Caco-2 (cell line): Measurements from ENCODE around the gene MPPE1. TPM values are rescaled to one million over a fixed set of nuclear protein-coding genes. Genes with fewer than 3 reads are reported as not detected.
"Not testable (repeated sequence)": the region's sequence is repeated elsewhere in the genome, so short reads cannot be mapped to it uniquely, and the experiment has no call there.

Source experiments
- BruUV-seq: library from RNA; stranded (reverse); fragments of 400-500 nt; replicated peaks from 2 replicates; lab custom pipeline; 2021; lab: Mats Ljungman, UMichigan
- CTCF ChIA-PET: fragments of 300-600 bp; sonication (Branson Sonifier 250); formaldehyde crosslinking; loops from one replicate; lab custom pipeline; 2022; ENCODE audit warnings: antibody characterized with exemption; lab: Charles Lee
- POLR2A ChIA-PET: fragments of 300-600 bp; sonication (Branson Sonifier 250); formaldehyde crosslinking; loops from one replicate; lab custom pipeline; 2022; ENCODE audit warnings: antibody characterized with exemption; lab: Charles Lee
- DNase-seq, 2 experiments: peaks; one replicate each; pipeline versions ENCODE4 v3.0.0 to v3.0.0-alpha.2; 2020 to 2022
- H3K27me3 ChIP-seq: replicated peaks from 2 replicates; pipeline ENCODE4 v1.6.0; 2011; ENCODE audit warnings: low read length; ENCODE audit not compliant: control insufficient read depth, insufficient read depth
- H3K36me3 ChIP-seq: 2 replicates; pipeline ENCODE4 v1.5.1; 2011; ENCODE audit warnings: low read length; ENCODE audit not compliant: control insufficient read depth, insufficient read depth
- H3K4me1 ChIP-seq: fragments of 250-450 bp; sonication (Bioruptor Pico); 2 replicates; pipeline ENCODE4 v1.5.1; 2020; ENCODE audit warnings: mild to moderate bottlenecking
- H3K4me3 ChIP-seq: 2 replicates; pipeline ENCODE4 v1.5.1; 2011; ENCODE audit warnings: low read depth, mild to moderate bottlenecking, control low read depth, low read length
- H3K9me3 ChIP-seq: fragments of 250-450 bp; sonication (Bioruptor Pico); 2 replicates; pipeline ENCODE4 v1.5.1; 2020; ENCODE audit warnings: mild to moderate bottlenecking, moderate library complexity
- H3K27ac Mint-ChIP-seq: one replicate; pipeline ENCODE4 v1.8.0; 2022; ENCODE audit warnings: mixed read lengths; ENCODE audit not compliant: unreplicated experiment
- H3K27me3 Mint-ChIP-seq: one replicate; pipeline ENCODE4 v1.8.0; 2022; ENCODE audit warnings: mixed read lengths; ENCODE audit not compliant: insufficient read depth, unreplicated experiment
- H3K36me3 Mint-ChIP-seq: one replicate; pipeline ENCODE4 v1.8.0; 2022; ENCODE audit warnings: mild to moderate bottlenecking, mixed read lengths; ENCODE audit not compliant: insufficient read depth, unreplicated experiment
- H3K4me1 Mint-ChIP-seq: one replicate; pipeline ENCODE4 v1.8.0; 2022; ENCODE audit warnings: low read depth, mixed read lengths; ENCODE audit not compliant: unreplicated experiment
- H3K4me3 Mint-ChIP-seq: one replicate; pipeline ENCODE4 v1.8.0; 2022; ENCODE audit warnings: mild to moderate bottlenecking, moderate library complexity, mixed read lengths; ENCODE audit not compliant: unreplicated experiment
- H3K9me3 Mint-ChIP-seq: one replicate; pipeline ENCODE4 v1.8.0; 2022; ENCODE audit warnings: mixed read lengths; ENCODE audit not compliant: unreplicated experiment
- intact Hi-C: fragments of 100-400 bp; cut with micrococcal nuclease; formaldehyde crosslinking; loops from one replicate; pipeline ENCODE4 v1.10.0; 2022; ENCODE audit not compliant: unreplicated experiment
- total RNA-seq: library from RNA; stranded (reverse); gene quantifications from 2 replicates; pipeline ENCODE4 v1.2.3, GENCODE V29; 2022
- TF ChIP-seq, protein P1 (sequence below), 2 experiments: fragments of 200-600 bp in 1 of 2; IDR thresholded peaks; 1 replicate in 1 of 2; 2 replicates in 1 of 2; pipeline versions ENCODE4 v1.5.1 to v1.8.0; 2011 to 2022; ENCODE audit warnings: antibody characterized with exemption in 1 of 2, control low read depth in 1 of 2, inconsistent platforms in 1 of 2, low read depth in 1 of 2, low read length in 1 of 2, mild to moderate bottlenecking in 1 of 2, moderate library complexity in 1 of 2; ENCODE audit not compliant: insufficient read depth in 1 of 2, severe bottlenecking in 1 of 2, unreplicated experiment in 1 of 2

Gene MPPE1
- total RNA-seq, 1 experiment from 2014 or later, result 52.6 TPM

DNA sequence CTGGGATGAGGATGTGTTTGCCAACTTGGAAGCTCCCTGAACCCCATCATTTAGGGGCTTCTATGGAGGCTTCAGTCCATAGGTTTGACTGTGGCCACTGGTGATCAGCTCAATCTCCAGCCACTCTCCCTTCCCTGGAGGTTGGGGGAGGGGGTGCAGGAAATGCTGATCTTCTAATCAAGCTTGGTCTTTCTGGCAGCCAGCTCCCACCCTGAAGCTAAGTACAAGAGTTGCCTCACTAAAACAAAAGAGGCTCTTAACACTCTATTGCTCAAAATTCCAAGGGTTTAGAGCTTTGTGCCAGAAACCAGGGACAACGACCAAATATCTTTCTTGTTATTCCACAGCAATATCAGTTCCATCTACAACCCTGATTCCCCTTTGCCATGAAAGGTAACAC, 19.4 kb upstream of the MPPE1 start:
- Mint-ChIP-seq H3K36me3 (peaks cover 5% of the 10 kb centered on the region), H3K9me3 (no peaks in the 10 kb centered on the region), H3K4me3 (no peak overlapping the region), H3K27ac (no peak overlapping the region), H3K27me3 (no peaks in the 10 kb centered on the region), H3K4me1 (peaks cover 30% of the 10 kb centered on the region)
- Histone ChIP-seq H3K4me3 (no peak overlapping the region), H3K4me1 (peaks cover 31% of the 10 kb centered on the region), H3K9me3 (peaks cover 4% of the 10 kb centered on the region; the same call in 1 of the 2 replicates), H3K36me3 (no peaks in the 10 kb centered on the region), H3K27me3 (no peaks in the 10 kb centered on the region)
- BruUV-seq, result no TSS peak
- CTCF ChIA-PET, result no interaction called here
- DNase-seq, result no peak
- TF ChIP-seq, protein P1, sequence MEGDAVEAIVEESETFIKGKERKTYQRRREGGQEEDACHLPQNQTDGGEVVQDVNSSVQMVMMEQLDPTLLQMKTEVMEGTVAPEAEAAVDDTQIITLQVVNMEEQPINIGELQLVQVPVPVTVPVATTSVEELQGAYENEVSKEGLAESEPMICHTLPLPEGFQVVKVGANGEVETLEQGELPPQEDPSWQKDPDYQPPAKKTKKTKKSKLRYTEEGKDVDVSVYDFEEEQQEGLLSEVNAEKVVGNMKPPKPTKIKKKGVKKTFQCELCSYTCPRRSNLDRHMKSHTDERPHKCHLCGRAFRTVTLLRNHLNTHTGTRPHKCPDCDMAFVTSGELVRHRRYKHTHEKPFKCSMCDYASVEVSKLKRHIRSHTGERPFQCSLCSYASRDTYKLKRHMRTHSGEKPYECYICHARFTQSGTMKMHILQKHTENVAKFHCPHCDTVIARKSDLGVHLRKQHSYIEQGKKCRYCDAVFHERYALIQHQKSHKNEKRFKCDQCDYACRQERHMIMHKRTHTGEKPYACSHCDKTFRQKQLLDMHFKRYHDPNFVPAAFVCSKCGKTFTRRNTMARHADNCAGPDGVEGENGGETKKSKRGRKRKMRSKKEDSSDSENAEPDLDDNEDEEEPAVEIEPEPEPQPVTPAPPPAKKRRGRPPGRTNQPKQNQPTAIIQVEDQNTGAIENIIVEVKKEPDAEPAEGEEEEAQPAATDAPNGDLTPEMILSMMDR (IDR thresholded peaks at IDR 0.05; ENCODE audit: insufficient read depth in 1 of 2, low read depth in 1 of 2, low read length in 1 of 2, severe bottlenecking in 1 of 2, unreplicated experiment in 1 of 2), result no peak
- POLR2A ChIA-PET, result interaction anchor here (0.7 kb wide), 1 partner anchor 53 kb away, joined by 4 read pairs; the partner anchor contains the start of gene IMPA2
- intact Hi-C loops, result no loop called here

DNA sequence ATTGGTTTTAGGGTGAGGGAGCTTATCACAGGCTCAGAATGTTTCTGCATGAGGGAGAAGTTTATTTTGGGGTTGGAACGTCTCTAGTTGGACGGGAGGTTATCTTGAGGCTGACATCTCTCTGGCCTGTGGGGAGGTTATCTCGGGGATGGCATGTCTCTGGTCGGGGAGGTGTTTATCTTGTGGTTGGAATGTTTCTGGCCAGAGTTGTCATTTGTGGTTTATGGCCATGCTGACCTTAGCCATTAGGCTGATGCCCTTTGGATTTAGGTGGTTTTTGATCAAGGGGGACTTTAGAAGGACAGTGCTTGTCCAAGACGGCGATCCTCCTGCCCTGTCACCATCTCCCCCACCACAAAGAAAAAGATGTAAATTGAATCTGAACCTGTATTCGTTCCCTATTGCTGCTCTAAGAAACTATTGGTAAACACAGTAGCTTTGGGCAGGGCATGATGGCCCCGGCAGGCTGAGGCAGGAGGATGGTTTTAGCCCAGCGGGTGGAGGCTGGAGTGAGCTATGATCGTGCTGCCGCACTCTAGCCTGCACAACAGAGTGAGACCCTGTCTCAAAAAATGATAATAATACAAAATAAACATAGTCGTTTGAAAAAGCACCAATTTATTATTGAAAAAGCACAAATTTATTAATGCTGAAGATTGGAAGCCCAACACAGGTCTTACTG, 17.8 kb upstream of the MPPE1 start:
- Histone ChIP-seq H3K36me3 (no peaks in the 10 kb centered on the region), H3K27me3 (no peaks in the 10 kb centered on the region), H3K9me3 (peaks cover 4% of the 10 kb centered on the region; the same call in 1 of the 2 replicates), H3K4me1 (peaks cover 33% of the 10 kb centered on the region), H3K4me3 (no peak overlapping the region)
- CTCF ChIA-PET, result interaction anchor here (0.9 to 1.1 kb wide), 3 partner anchors 38 to 271 kb away, joined by 3 to 4 read pairs (median 4); no protein-coding TSS in a partner anchor
- peak; percentile 76 to 88 for DNase-seq
- BruUV-seq, result no TSS peak
- peak overlapping the region; percentile 9 for H3K4me3 Mint-ChIP-seq
- intact Hi-C loops, result loop anchor here (1.0 to 2.0 kb wide), 2 partner anchors 17 to 39 kb away; partner anchors contain the start of gene MPPE1
- peak overlapping the region; percentile 42 for H3K27ac Mint-ChIP-seq
- H3K9me3 Mint-ChIP-seq, result no peaks in the 10 kb centered on the region
- TF ChIP-seq, protein P1 (IDR thresholded peaks at IDR 0.05; ENCODE audit: insufficient read depth in 1 of 2, low read depth in 1 of 2, low read length in 1 of 2, severe bottlenecking in 1 of 2, unreplicated experiment in 1 of 2), result no peak
- H3K4me1 Mint-ChIP-seq, result peaks cover 31% of the 10 kb centered on the region
- H3K27me3 Mint-ChIP-seq, result no peaks in the 10 kb centered on the region
- peaks cover 5% of the 10 kb centered on the region for H3K36me3 Mint-ChIP-seq
- POLR2A ChIA-PET, result no interaction called here

DNA sequence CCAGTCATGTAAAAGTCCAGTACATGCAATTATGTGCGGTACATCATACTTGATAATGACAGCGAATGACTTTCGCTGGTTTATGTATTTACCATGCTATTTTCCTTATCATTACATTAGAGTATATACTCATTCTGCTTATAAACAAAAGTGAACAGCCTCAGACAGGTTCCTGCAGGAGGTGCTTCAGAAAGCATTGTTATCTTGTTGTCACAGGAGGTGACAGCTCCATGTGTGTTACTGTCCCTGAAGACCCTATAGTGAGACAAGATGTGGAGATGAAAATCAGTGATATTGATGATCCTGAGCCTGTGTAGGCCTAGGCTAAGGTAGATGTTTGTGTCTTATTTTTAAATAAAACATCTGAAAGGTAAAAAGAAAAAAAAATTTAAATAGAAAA, 15.3 kb upstream of the MPPE1 start:
- TF ChIP-seq, protein P1 (IDR thresholded peaks at IDR 0.05; ENCODE audit: insufficient read depth in 1 of 2, low read depth in 1 of 2, low read length in 1 of 2, severe bottlenecking in 1 of 2, unreplicated experiment in 1 of 2), result no peak
- intact Hi-C loops, result no loop called here
- H3K27ac Mint-ChIP-seq, result no peak overlapping the region
- Histone ChIP-seq H3K27me3 (no peaks in the 10 kb centered on the region), H3K4me1 (peaks cover 33% of the 10 kb centered on the region), H3K4me3 (no peak overlapping the region), H3K36me3 (no peaks in the 10 kb centered on the region), H3K9me3 (peaks cover 4% of the 10 kb centered on the region; the same call in 1 of the 2 replicates)
- peaks cover 31% of the 10 kb centered on the region for H3K4me1 Mint-ChIP-seq
- no peak for DNase-seq
- peaks cover 5% of the 10 kb centered on the region for H3K36me3 Mint-ChIP-seq
- BruUV-seq, result no TSS peak
- H3K9me3 Mint-ChIP-seq, result no peaks in the 10 kb centered on the region
- POLR2A ChIA-PET, result no interaction called here
- H3K4me3 Mint-ChIP-seq, result no peak overlapping the region
- CTCF ChIA-PET, result no interaction called here
- no peaks in the 10 kb centered on the region for H3K27me3 Mint-ChIP-seq

DNA sequence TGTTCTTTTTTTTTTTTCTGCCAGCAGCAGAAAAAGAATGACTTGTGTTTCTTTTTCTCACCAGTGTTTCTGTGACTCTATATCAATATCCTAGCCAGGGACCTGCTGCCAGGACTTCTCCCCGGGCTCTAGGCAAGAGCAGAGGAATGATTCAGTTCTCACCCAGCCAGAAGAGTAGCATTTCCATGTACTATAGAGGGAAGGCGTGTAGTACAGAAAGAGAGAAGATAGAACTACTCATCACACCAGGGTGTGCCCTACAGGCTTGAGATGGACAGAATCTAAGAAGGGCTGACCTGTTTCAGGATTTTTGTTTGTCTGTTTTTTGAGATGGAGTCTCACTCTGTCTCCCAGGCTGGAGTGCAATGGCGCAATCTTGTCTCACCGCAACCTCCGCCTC, 11.4 kb upstream of the MPPE1 start:
- intact Hi-C loops, H3K27ac Mint-ChIP-seq, CTCF ChIA-PET: not testable (repeated sequence)

DNA sequence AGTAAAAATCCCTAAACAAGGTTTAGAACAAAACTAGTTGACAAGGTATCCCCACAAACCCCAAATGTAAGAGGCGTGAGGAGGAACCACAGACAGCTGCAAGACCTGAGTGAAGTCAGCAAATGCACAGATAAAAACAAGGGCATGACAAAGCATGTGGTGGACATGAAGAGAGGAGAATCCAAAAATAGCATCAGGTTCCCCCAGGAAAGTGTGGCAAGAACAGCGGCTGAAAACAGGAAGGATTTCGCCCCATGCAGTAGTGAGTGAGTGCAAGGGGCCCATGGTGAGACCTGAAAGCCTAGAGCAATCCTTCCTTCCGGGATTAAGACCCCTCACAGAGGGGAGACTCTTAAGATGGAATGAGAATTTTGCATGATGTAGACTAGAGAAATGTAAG, 8.8 kb upstream of the MPPE1 start:
- H3K9me3 Mint-ChIP-seq, CTCF ChIA-PET, H3K4me3 Mint-ChIP-seq, H3K36me3 ChIP-seq, H3K27me3 ChIP-seq, H3K4me1 ChIP-seq, H3K36me3 Mint-ChIP-seq, POLR2A ChIA-PET, DNase-seq, H3K9me3 ChIP-seq, intact Hi-C loops, BruUV-seq, H3K4me3 ChIP-seq, H3K27me3 Mint-ChIP-seq: not testable (repeated sequence)
- Mint-ChIP-seq H3K4me1 (peaks cover 13% of the 10 kb centered on the region), H3K27ac (peak overlapping the region; percentile 72)

More for the DNA sequence above, 11.4 kb upstream of the MPPE1 start:
- H3K4me3 Mint-ChIP-seq, H3K4me1 ChIP-seq, H3K9me3 Mint-ChIP-seq, BruUV-seq, H3K27me3 Mint-ChIP-seq, H3K4me3 ChIP-seq, H3K36me3 Mint-ChIP-seq, H3K27me3 ChIP-seq, H3K9me3 ChIP-seq, DNase-seq, POLR2A ChIA-PET, H3K36me3 ChIP-seq: not testable (repeated sequence)
- peaks cover 19% of the 10 kb centered on the region for H3K4me1 Mint-ChIP-seq
